Sigmoid colon (tissue), 7 donors: ENCODE results near the gene FAM120B. TPM values are rescaled to one million over a fixed set of nuclear protein-coding genes. Genes with fewer than 3 reads are reported as not detected.

ENCODE experiments used
- DNase-seq: peaks from one replicate; pipeline ENCODE4 v3.0.0-alpha.2; 2019
- H3K27ac ChIP-seq, 4 donors: fragments of 200-600 bp; sonication (generic); one replicate each; pipeline ENCODE4 v1.5.1; 2016 to 2019; ENCODE audit warnings: mild to moderate bottlenecking in 1 of 4
- H3K27me3 ChIP-seq, 3 donors: fragments of 200-600 bp; sonication (generic); one replicate each; pipeline ENCODE4 v1.5.1; 2019; ENCODE audit warnings: mild to moderate bottlenecking in 1 of 3
- H3K36me3 ChIP-seq, 4 donors: fragments of 200-600 bp; sonication (generic); one replicate each; pipeline ENCODE4 v1.5.1; 2016 to 2019
- H3K4me1 ChIP-seq, 4 donors: fragments of 200-600 bp; sonication (generic); one replicate each; pipeline ENCODE4 v1.5.1; 2017 to 2019
- H3K4me3 ChIP-seq, 4 donors: fragments of 200-600 bp; sonication (generic); one replicate each; pipeline ENCODE4 v1.5.1; 2017 to 2019; ENCODE audit warnings: mild to moderate bottlenecking in 2 of 4, moderate library complexity in 1 of 4
- H3K9me3 ChIP-seq, 4 donors: fragments of 200-600 bp in 3 of 4; sonication (generic) in 3 of 4; one replicate each; pipeline versions ENCODE4 v1.5.1 to v1.6.1; 2013 to 2019
- EP300 ChIP-seq, 4 donors: sonication (generic); formaldehyde crosslinking; IDR thresholded peaks; one replicate each; pipeline ENCODE4 v1.6.1; 2017; ENCODE audit warnings: antibody characterized with exemption in 4 of 4
- POLR2A ChIP-seq, 2 donors: fragments of 450-650 bp; IDR thresholded peaks; one replicate each; pipeline ENCODE4 v1.6.1; 2016; ENCODE audit warnings: antibody characterized with exemption in 2 of 2, mild to moderate bottlenecking in 2 of 2, moderate library complexity in 2 of 2
- POLR2AphosphoS5 ChIP-seq, 4 donors: sonication (generic); formaldehyde crosslinking; IDR thresholded peaks; one replicate each; pipeline ENCODE4 v1.6.1; 2017; ENCODE audit warnings: antibody characterized with exemption in 4 of 4
- whole genome bisulfite sequencing, 2 donors: extraction: QIAGEN DNeasy Blood & Tissue Kit; methylation state at CpG; one replicate each; pipeline ENCODE4 v1.1.7; 2013; 5-methylcytosine and 5-hydroxymethylcytosine counted together
- intact Hi-C: fragments of 100-400 bp; cut with DNase I; formaldehyde crosslinking; loops from one replicate; pipeline ENCODE4 v1.15.1; 2023
- polyA plus RNA-seq, 3 donors: library from polyadenylated mRNA; stranded (reverse); fragments of 200-250 nt; gene quantifications; one replicate each; pipeline ENCODE4 v1.2.3, GENCODE V29; 2013
- total RNA-seq, 4 donors: library from RNA; depleted of rRNA; stranded (reverse); fragments of >200 nt; gene quantifications; one replicate each; pipeline ENCODE4 v1.1.0, GENCODE V29; 2016
- TF ChIP-seq, protein P1 (sequence below), 4 experiments: fragments of 450-650 bp in 3 of 4; fragments of 200-600 bp in 1 of 4; IDR thresholded peaks; one replicate each; pipeline ENCODE4 v1.5.1; 2016 to 2019; ENCODE audit warnings: antibody characterized with exemption in 4 of 4, mild to moderate bottlenecking in 3 of 4, moderate library complexity in 2 of 4
- donor health status: healthy with polysubstance abuse.
- donor health status: Bipolar disorder and iron deficiency.
- donor health status: healthy.

FAM120B gene
- total and polyA plus RNA-seq, 7 donors: 5.5 to 55.0 (median 29.6) TPM

DNA sequence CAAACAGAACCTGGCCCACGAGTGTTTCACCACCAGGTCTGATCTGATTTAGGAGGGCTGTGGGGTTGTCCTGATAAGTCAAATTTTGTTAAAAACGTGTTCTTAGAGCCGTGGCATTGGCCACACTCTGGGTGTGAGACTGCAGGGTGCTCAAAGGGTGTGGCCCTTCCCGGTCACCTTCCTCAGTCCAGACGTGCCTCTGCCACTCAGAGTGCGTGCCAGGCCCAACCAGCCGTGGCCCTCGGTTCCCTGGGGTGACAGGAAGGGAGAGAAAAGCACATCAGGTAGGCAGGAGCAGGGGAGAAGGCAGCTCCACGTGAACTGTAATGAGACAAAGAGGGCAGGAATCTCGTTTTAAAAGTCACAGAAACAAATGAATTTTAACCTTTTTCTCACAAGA lies 115.4 kb downstream of the FAM120B start:
- DNase-seq: no peak
- Histone ChIP-seq H3K9me3 (no peaks in the 10 kb centered on the region), H3K27me3 (peaks cover 0 to 49% (median 6%) of the 10 kb centered on the region in 3 donors), H3K4me1 (no peaks in the 10 kb centered on the region), H3K4me3 (no peak overlapping the region), H3K27ac (no peak overlapping the region), H3K36me3 (no peaks in the 10 kb centered on the region)
- TF ChIP-seq, protein P1, sequence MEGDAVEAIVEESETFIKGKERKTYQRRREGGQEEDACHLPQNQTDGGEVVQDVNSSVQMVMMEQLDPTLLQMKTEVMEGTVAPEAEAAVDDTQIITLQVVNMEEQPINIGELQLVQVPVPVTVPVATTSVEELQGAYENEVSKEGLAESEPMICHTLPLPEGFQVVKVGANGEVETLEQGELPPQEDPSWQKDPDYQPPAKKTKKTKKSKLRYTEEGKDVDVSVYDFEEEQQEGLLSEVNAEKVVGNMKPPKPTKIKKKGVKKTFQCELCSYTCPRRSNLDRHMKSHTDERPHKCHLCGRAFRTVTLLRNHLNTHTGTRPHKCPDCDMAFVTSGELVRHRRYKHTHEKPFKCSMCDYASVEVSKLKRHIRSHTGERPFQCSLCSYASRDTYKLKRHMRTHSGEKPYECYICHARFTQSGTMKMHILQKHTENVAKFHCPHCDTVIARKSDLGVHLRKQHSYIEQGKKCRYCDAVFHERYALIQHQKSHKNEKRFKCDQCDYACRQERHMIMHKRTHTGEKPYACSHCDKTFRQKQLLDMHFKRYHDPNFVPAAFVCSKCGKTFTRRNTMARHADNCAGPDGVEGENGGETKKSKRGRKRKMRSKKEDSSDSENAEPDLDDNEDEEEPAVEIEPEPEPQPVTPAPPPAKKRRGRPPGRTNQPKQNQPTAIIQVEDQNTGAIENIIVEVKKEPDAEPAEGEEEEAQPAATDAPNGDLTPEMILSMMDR (IDR thresholded peaks at IDR 0.05): no peak
- TF ChIP-seq POLR2A (IDR thresholded peaks at IDR 0.05) (no peak), EP300 (IDR thresholded peaks at IDR 0.05) (no peak), POLR2AphosphoS5 (IDR thresholded peaks at IDR 0.05) (no peak)
- intact Hi-C loops: no loop called here
- 59 to 77% methylated on average over 10 of the region's 10 CpGs for WGBS, 2 donors

DNA sequence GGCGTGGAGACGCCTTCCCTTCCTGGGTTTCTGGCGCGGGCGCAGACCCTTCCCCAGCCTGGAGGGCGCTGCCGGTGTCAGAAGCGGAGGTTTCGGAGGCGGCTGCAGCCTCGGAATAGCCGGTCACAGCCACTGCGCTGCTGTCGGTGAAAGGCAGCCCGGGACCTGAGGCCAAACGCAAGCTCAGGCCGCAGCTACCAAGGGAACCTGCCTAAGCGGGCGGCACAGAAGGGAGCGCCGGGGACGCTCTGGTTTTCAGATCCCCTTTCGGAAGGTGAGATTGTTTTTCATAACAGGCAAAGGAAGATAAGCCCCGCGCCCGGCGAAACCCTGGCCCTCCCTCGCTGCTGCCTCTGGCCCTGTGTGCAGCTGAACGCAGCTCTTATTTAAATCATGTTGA lies 116.5 kb downstream of the FAM120B start:
- TF ChIP-seq POLR2A (IDR thresholded peaks at IDR 0.05) (no peak), EP300 (IDR thresholded peaks at IDR 0.05) (no peak), POLR2AphosphoS5 (IDR thresholded peaks at IDR 0.05) (no peak)
- TF ChIP-seq, protein P1 (IDR thresholded peaks at IDR 0.05): no peak
- Histone ChIP-seq H3K27ac (no peak overlapping the region), H3K9me3 (no peaks in the 10 kb centered on the region), H3K4me1 (no peaks in the 10 kb centered on the region), H3K4me3 (no peak overlapping the region), H3K36me3 (no peaks in the 10 kb centered on the region), H3K27me3 (peaks cover 0 to 44% (median 6%) of the 10 kb centered on the region in 3 donors)
- WGBS, 2 donors: 66 to 70% methylated on average over 29 of the region's 29 CpGs
- no peak for DNase-seq
- intact Hi-C loops: no loop called here

DNA sequence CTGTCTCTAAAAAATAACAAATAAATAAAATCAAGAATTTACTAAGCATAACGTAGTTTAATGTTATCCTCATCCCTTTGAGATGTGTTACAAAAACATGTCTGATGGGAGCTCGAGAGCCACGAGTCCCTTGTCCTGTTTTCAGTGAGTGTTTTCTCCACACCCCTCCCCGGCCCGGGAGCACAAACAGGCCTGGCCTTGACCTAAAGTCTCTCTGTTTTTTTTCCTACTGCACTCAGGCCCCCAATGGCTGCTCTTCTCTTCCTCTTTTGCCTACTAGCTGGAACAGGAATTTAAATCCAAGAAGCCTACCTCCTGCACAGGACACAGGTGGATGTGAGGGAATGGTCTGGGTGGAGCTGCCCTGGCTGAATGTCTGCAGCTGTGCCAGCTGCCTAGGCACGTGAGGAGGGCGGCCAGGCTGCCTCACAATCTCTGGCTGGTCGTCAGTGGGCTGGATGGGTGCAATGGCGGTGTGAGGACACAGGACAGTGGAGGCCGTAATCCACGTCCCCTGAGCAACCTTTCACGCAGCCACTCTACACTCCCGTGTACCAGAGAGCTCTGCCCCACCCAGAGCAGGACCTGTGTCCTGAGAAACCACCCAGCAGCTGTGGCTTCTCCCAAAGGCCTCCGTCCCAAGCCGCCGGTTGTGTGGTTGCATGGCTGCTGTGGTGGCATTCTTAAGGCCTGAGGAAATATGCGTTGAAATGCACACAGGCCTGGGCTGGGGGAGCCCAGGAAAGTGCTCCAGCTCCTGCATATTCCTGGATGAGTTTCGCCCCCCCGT lies 117.5 kb downstream of the FAM120B start:
- Histone ChIP-seq H3K9me3 (no peaks in the 10 kb centered on the region), H3K36me3 (no peaks in the 10 kb centered on the region), H3K27me3 (peaks cover 0 to 38% (median 6%) of the 10 kb centered on the region in 3 donors), H3K27ac (no peak overlapping the region), H3K4me3 (no peak overlapping the region), H3K4me1 (no peaks in the 10 kb centered on the region)
- intact Hi-C loops: no loop called here
- no peak for DNase-seq
- TF ChIP-seq, protein P1 (IDR thresholded peaks at IDR 0.05): no peak
- TF ChIP-seq POLR2A (IDR thresholded peaks at IDR 0.05): no peak
- no peak for TF ChIP-seq POLR2AphosphoS5 (IDR thresholded peaks at IDR 0.05)
- no peak for TF ChIP-seq EP300 (IDR thresholded peaks at IDR 0.05)
- WGBS, 2 donors: 75 to 79% methylated on average over 19 of the region's 19 CpGs

DNA sequence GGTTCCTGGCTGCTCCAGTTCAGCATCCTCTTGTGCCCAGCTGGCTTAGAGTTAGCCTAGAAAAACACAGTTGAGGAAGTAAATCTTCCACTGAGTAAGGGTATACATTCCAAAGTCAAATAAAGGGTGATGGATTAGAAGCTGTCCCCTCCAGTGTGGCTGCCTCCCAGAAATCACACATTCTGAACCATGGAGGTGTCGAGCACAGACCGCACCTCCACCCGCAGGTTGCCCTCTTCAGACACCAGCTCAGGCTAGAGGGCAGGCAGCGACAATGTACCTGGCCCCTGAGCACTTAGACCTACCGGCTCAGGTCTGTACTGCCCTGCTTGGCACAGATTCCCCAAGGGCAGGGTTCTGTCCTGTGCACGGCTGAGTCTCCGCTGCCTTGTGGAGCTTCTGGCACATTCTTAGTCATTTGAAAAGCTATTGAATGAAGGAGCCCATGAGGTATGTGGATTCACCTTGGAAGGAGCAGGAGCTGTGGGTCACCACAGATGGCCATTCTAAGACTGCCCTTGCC lies 118.1 kb downstream of the FAM120B start:
- Histone ChIP-seq H3K4me1 (no peaks in the 10 kb centered on the region), H3K27me3 (peaks cover 0 to 36% (median 6%) of the 10 kb centered on the region in 3 donors), H3K4me3 (no peak overlapping the region), H3K9me3 (no peaks in the 10 kb centered on the region), H3K36me3 (no peaks in the 10 kb centered on the region), H3K27ac (no peak overlapping the region)
- no peak for TF ChIP-seq POLR2A (IDR thresholded peaks at IDR 0.05)
- TF ChIP-seq EP300 (IDR thresholded peaks at IDR 0.05): no peak
- TF ChIP-seq POLR2AphosphoS5 (IDR thresholded peaks at IDR 0.05): no peak
- TF ChIP-seq, protein P1 (IDR thresholded peaks at IDR 0.05): no peak
- DNase-seq: no peak
- whole genome bisulfite sequencing, 2 donors: 88 to 89% methylated on average over 7 of the region's 7 CpGs
- intact Hi-C loops: no loop called here
